Psoas muscle (tissue), 8 donors: ENCODE data around the gene CHCHD3. TPM values are rescaled to one million over a fixed set of nuclear protein-coding genes. Genes with fewer than 3 reads are reported as not detected.

Experiments
- ATAC-seq, 4 donors: fragments of 200-7000 bp; cut with Tn5 transposase; one replicate each; pipeline ENCODE4 v1.9.1; 2020; ENCODE audit warnings: moderate library complexity in 3 of 4, mild to moderate bottlenecking in 2 of 4
- DNase-seq, 2 donors: peaks; one replicate each; pipeline ENCODE4 v3.0.0-alpha.2; 2020
- H3K27ac ChIP-seq: fragments of 200-600 bp; one replicate; pipeline ENCODE4 v1.8.0; 2022
- H3K27me3 ChIP-seq, 3 donors: fragments of 200-600 bp in 1 of 3; one replicate each; pipeline versions ENCODE4 v1.6.1 to v1.8.0; 2013 to 2022; ENCODE audit warnings: low read length in 2 of 3, mild to moderate bottlenecking in 2 of 3, moderate library complexity in 1 of 3; ENCODE audit not compliant: insufficient read depth in 3 of 3
- H3K36me3 ChIP-seq, 2 donors: fragments of 200-600 bp in 1 of 2; one replicate each; pipeline versions ENCODE4 v1.6.1 to v1.8.0; 2013 to 2022; ENCODE audit warnings: low read depth in 1 of 2, mild to moderate bottlenecking in 1 of 2, moderate library complexity in 1 of 2; ENCODE audit not compliant: insufficient read depth in 1 of 2
- H3K4me1 ChIP-seq: fragments of 200-600 bp; one replicate; pipeline ENCODE4 v1.8.0; 2022
- H3K4me3 ChIP-seq: fragments of 200-600 bp; one replicate; pipeline ENCODE4 v1.8.0; 2022; ENCODE audit warnings: mild to moderate bottlenecking
- H3K9me3 ChIP-seq: fragments of 200-600 bp; one replicate; pipeline ENCODE4 v1.8.0; 2022
- CTCF ChIP-seq: fragments of 200-600 bp; IDR thresholded peaks from one replicate; pipeline ENCODE4 v1.8.0; 2022; ENCODE audit warnings: antibody characterized with exemption
- WGBS, 3 donors: extraction: QIAGEN DNeasy Blood & Tissue Kit; methylation state at CpG; one replicate each; pipeline versions ENCODE4 v1.1.6 to v1.1.7; 2013; 5-methylcytosine and 5-hydroxymethylcytosine counted together
- intact Hi-C, 2 donors: fragments of 100-400 bp; cut with DNase I; formaldehyde crosslinking; loops; one replicate each; pipeline versions ENCODE4 v1.11.0 to v1.14.2; 2022
- polyA plus RNA-seq, 3 donors: library from polyadenylated mRNA; stranded (reverse); fragments of 200-250 nt; gene quantifications; one replicate each; pipeline ENCODE4 v1.2.3, GENCODE V29; 2013
- total RNA-seq, 4 donors: library from RNA; stranded (reverse); fragmentation: NEBNext Ultra II Directional in 2 of 4; extraction: Animal tissue kit (Norgen Biotek cat#: 25700) in 2 of 4; gene quantifications; one replicate each; pipeline versions ENCODE4 v1.2.1 to v1.2.4, GENCODE V29; 2021 to 2023
- donor health status: healthy with polysubstance abuse.
- donor health status: DM: no; HTN: no; CAD: no; lungs with moderate emphysema.
- donor health status: Bipolar disorder and iron deficiency.
- donor health status: healthy.
- donor health status: DM: yes; HTN: yes; CAD: no.
- donor health status: DM: no; HTN: no; CAD: no.
- donor health status: DM: no; HTN: no; CAD: no.
- donor health status: DM: yes; HTN: yes; CAD: no.

The CHCHD3 gene
- total and polyA plus RNA-seq, 7 donors = 129 to 206 (median 184) TPM

GRCh38 chr7:132855901-132856300 lies 226.0 kb downstream of the CHCHD3 start:
- ATAC-seq = no peak
- 91 to 93% (median 93%) methylated on average over 2 of the region's 2 CpGs for WGBS, 3 donors

GRCh38 chr7:132854238-132854637 lies 227.7 kb downstream of the CHCHD3 start:
- Histone ChIP-seq H3K27ac (no peak overlapping the region), H3K4me3 (no peak overlapping the region), H3K9me3 (no peaks in the 10 kb centered on the region), H3K36me3 (peaks cover 0 to 2% of the 10 kb centered on the region in 2 donors), H3K4me1 (no peaks in the 10 kb centered on the region), H3K27me3 (no peaks in the 10 kb centered on the region)
- DNase-seq (no peak), ATAC-seq (no peak)
- 94 to 100% (median 100%) methylated on average over 1 of the region's 1 CpG for WGBS, 3 donors
- no peak for TF ChIP-seq CTCF
- intact Hi-C loops = no loop called here

More at GRCh38 chr7:132855901-132856300, 226.0 kb downstream of the CHCHD3 start:
- H3K27me3 ChIP-seq = no peaks in the 10 kb centered on the region
- no peak overlapping the region for H3K27ac ChIP-seq
- no peak for DNase-seq
- H3K4me1 ChIP-seq = no peaks in the 10 kb centered on the region
- no peak for TF ChIP-seq CTCF
- intact Hi-C loops = no loop called here
- no peaks in the 10 kb centered on the region for H3K36me3 ChIP-seq
- H3K9me3 ChIP-seq = no peaks in the 10 kb centered on the region
- no peak overlapping the region for H3K4me3 ChIP-seq

GRCh38 chr7:132847376-132847775 lies 234.5 kb downstream of the CHCHD3 start:
- no peak for DNase-seq
- TF ChIP-seq CTCF = no peak
- intact Hi-C loops = no loop called here
- H3K27me3 ChIP-seq = no peaks in the 10 kb centered on the region
- 78 to 88% (median 84%) methylated on average over 7 of the region's 7 CpGs for WGBS, 3 donors
- no peak overlapping the region for H3K27ac ChIP-seq
- H3K36me3 ChIP-seq = peaks cover 0 to 2% of the 10 kb centered on the region in 2 donors
- H3K4me3 ChIP-seq = no peak overlapping the region
- H3K4me1 ChIP-seq = no peaks in the 10 kb centered on the region
- ATAC-seq = no peak
- no peaks in the 10 kb centered on the region for H3K9me3 ChIP-seq

GRCh38 chr7:132846086-132846485 lies 235.8 kb downstream of the CHCHD3 start:
- intact Hi-C loops = no loop called here
- TF ChIP-seq CTCF = no peak
- WGBS, 3 donors = 55 to 67% (median 56%) methylated on average over 3 of the region's 3 CpGs
- DNase-seq = no peak
- Histone ChIP-seq H3K4me1 (no peaks in the 10 kb centered on the region), H3K27ac (no peak overlapping the region), H3K4me3 (no peak overlapping the region), H3K9me3 (no peaks in the 10 kb centered on the region), H3K27me3 (no peaks in the 10 kb centered on the region), H3K36me3 (peaks cover 0 to 2% of the 10 kb centered on the region in 2 donors)
- peak in 3 of 4 donors; percentile 64 to 90 (median 72) for ATAC-seq

- ATAC-seq (no peak), DNase-seq (no peak)
- Histone ChIP-seq H3K27me3 (no peaks in the 10 kb centered on the region), H3K27ac (no peak overlapping the region), H3K4me1 (peaks cover 7% of the 10 kb centered on the region), H3K9me3 (no peaks in the 10 kb centered on the region), H3K4me3 (no peak overlapping the region), H3K36me3 (no peaks in the 10 kb centered on the region)
- TF ChIP-seq CTCF = no peak
- intact Hi-C loops = no loop called here
- WGBS, 3 donors = 92 to 96% (median 92%) methylated on average over 4 of the region's 4 CpGs
These were observed 239.4 kb downstream of the CHCHD3 start for GRCh38 chr7:132842478-132842877.
